ENCODE results near the gene COPG2. TPM values are rescaled to one million over a fixed set of nuclear protein-coding genes. Genes with fewer than 3 reads are reported as not detected.

Gene COPG2
- total RNA-seq, 2 experiments from 2014 or later, result 23.8 to 25.1 TPM

- Mint-ChIP-seq H3K4me1 (ENCODE audit: low read depth) (peaks cover 13% of the 10 kb centered on the region), H3K27ac (no peak within 1 kb of the TSS), H3K9me3 (no peaks in the 10 kb centered on the region), H3K27me3 (peaks cover 15% of the 10 kb centered on the region), H3K4me3 (peak within 1 kb of the TSS; percentile 57), H3K36me3 (ENCODE audit: low read depth) (peaks cover 3% of the 10 kb centered on the region)
- ATAC-seq (peak; percentile 43), DNase-seq (peak; percentile 17)
- ChIA-PET POLR2A (interaction anchor here (0.5 kb wide), 1 partner anchor 119 kb away, joined by 3 read pairs; no protein-coding TSS in a partner anchor), CTCF (interaction anchor here (0.7 to 1.0 kb wide), 3 partner anchors 13 to 283 kb away, joined by 3 read pairs; no protein-coding TSS in a partner anchor)
- intact Hi-C loops (cut with micrococcal nuclease), result no loop called here
- TF ChIP-seq CTCF (IDR thresholded peaks at IDR 0.05), result no peak
Measured at GRCh38 chr7:130491841-130492522, 176.6 kb downstream of the COPG2 start, which contains the start of gene MEST. MEST (plus strand) TSS chr7:130492085; CDS start chr7:130492314, 229 bp downstream.

- ChIA-PET CTCF (interaction anchor here (0.7 to 1.0 kb wide), 3 partner anchors 14 to 282 kb away, joined by 3 read pairs; no protein-coding TSS in a partner anchor), POLR2A (interaction anchor here (0.5 kb wide), 1 partner anchor 118 kb away, joined by 3 read pairs; no protein-coding TSS in a partner anchor)
- H3K9me3 Mint-ChIP-seq, result no peaks in the 10 kb centered on the region
- H3K36me3 Mint-ChIP-seq (ENCODE audit: low read depth), result peaks cover 3% of the 10 kb centered on the region
- no peak overlapping the region for H3K27ac Mint-ChIP-seq
- intact Hi-C loops (cut with micrococcal nuclease), result no loop called here
- peaks cover 15% of the 10 kb centered on the region for H3K27me3 Mint-ChIP-seq
- ATAC-seq (peak; percentile 48), DNase-seq (peak; percentile 56)
- TF ChIP-seq CTCF (IDR thresholded peaks at IDR 0.05), result peak; percentile 68
- peak overlapping the region; percentile 57 for H3K4me3 Mint-ChIP-seq
- H3K4me1 Mint-ChIP-seq (ENCODE audit: low read depth), result peaks cover 19% of the 10 kb centered on the region
Measured at GRCh38 chr7:130490888-130491804, 177.4 kb downstream of the COPG2 start.

GRCh38 chr7:130490311-130490791 lies 178.2 kb downstream of the COPG2 start:
- H3K36me3 Mint-ChIP-seq (ENCODE audit: low read depth), result peaks cover 3% of the 10 kb centered on the region
- peaks cover 15% of the 10 kb centered on the region for H3K27me3 Mint-ChIP-seq
- no peak overlapping the region for H3K27ac Mint-ChIP-seq
- intact Hi-C loops (cut with micrococcal nuclease), result no loop called here
- no peak for TF ChIP-seq CTCF (IDR thresholded peaks at IDR 0.05)
- peaks cover 25% of the 10 kb centered on the region for H3K4me1 Mint-ChIP-seq (ENCODE audit: low read depth)
- DNase-seq (no peak), ATAC-seq (no peak)
- H3K4me3 Mint-ChIP-seq, result peak overlapping the region; percentile 57
- CTCF ChIA-PET, result interaction anchor here (1.3 kb wide), 1 partner anchor 250 kb away, joined by 4 read pairs; no protein-coding TSS in a partner anchor
- no peaks in the 10 kb centered on the region for H3K9me3 Mint-ChIP-seq
- POLR2A ChIA-PET, result no interaction called here

GRCh38 chr7:130489140-130489983 lies 179.2 kb downstream of the COPG2 start:
- no peak for TF ChIP-seq CTCF (IDR thresholded peaks at IDR 0.05)
- H3K9me3 Mint-ChIP-seq, result no peaks in the 10 kb centered on the region
- H3K27me3 Mint-ChIP-seq, result peaks cover 22% of the 10 kb centered on the region
- no peak overlapping the region for H3K27ac Mint-ChIP-seq
- peaks cover 3% of the 10 kb centered on the region for H3K36me3 Mint-ChIP-seq (ENCODE audit: low read depth)
- DNase-seq, result no peak
- POLR2A ChIA-PET, result no interaction called here
- CTCF ChIA-PET, result interaction anchor here (0.8 to 1.3 kb wide), 2 partner anchors 17 to 249 kb away, joined by 4 read pairs; no protein-coding TSS in a partner anchor
- H3K4me3 Mint-ChIP-seq, result no peak overlapping the region
- ATAC-seq, result no peak
- intact Hi-C loops (cut with micrococcal nuclease), result loop anchor here (10.0 kb wide), 2 partner anchors 235 to 245 kb away; no protein-coding TSS in a partner anchor
- H3K4me1 Mint-ChIP-seq (ENCODE audit: low read depth), result peaks cover 32% of the 10 kb centered on the region

Measured in activated CD8-positive, alpha-beta T cell treated with anti-CD3 and anti-CD28 coated beads for 36 hours (primary cell).